ENCODE results near the gene PHF21B. TPM values are rescaled to one million over a fixed set of nuclear protein-coding genes. Genes with fewer than 3 reads are reported as not detected.

Gene PHF21B
- total and polyA plus RNA-seq, 7 donors, result 0.13 to 0.66 (median 0.28) TPM; not detected in 4

- WGBS, 2 donors, result 68 to 76% methylated on average over 11 of the region's 11 CpGs
- peaks cover 0 to 15% (median 0%) of the 10 kb centered on the region in 3 donors for H3K27me3 ChIP-seq
- DNase-seq, result no peak
- H3K4me1 ChIP-seq, result no peaks in the 10 kb centered on the region
- no peaks in the 10 kb centered on the region for H3K9me3 ChIP-seq
- intact Hi-C loops (cut with DNase I), result no loop called here
- TF ChIP-seq CTCF (IDR thresholded peaks at IDR 0.05), result no peak
- TF ChIP-seq POLR2AphosphoS5 (IDR thresholded peaks at IDR 0.05), result no peak
- TF ChIP-seq EP300 (IDR thresholded peaks at IDR 0.05), result no peak
- TF ChIP-seq POLR2A (IDR thresholded peaks at IDR 0.05), result no peak
- no peaks in the 10 kb centered on the region for H3K36me3 ChIP-seq
- H3K27ac ChIP-seq, result no peak overlapping the region
- no peak overlapping the region for H3K4me3 ChIP-seq
These were observed 70.4 kb downstream of the PHF21B start for GRCh38 chr22:44939451-44939850.

GRCh38 chr22:44938886-44939285 lies 70.9 kb downstream of the PHF21B start:
- H3K27me3 ChIP-seq, result peaks cover 0 to 15% (median 0%) of the 10 kb centered on the region in 3 donors
- DNase-seq, result no peak
- no peak for TF ChIP-seq CTCF (IDR thresholded peaks at IDR 0.05)
- TF ChIP-seq EP300 (IDR thresholded peaks at IDR 0.05), result no peak
- TF ChIP-seq POLR2AphosphoS5 (IDR thresholded peaks at IDR 0.05), result no peak
- no peak for TF ChIP-seq POLR2A (IDR thresholded peaks at IDR 0.05)
- no peak overlapping the region for H3K27ac ChIP-seq
- WGBS, 2 donors, result 68 to 74% methylated on average over 14 of the region's 14 CpGs
- no peaks in the 10 kb centered on the region for H3K4me1 ChIP-seq
- intact Hi-C loops (cut with DNase I), result no loop called here
- H3K36me3 ChIP-seq, result no peaks in the 10 kb centered on the region
- no peak overlapping the region for H3K4me3 ChIP-seq
- no peaks in the 10 kb centered on the region for H3K9me3 ChIP-seq

GRCh38 chr22:44937216-44937615 lies 72.6 kb downstream of the PHF21B start:
- Histone ChIP-seq H3K9me3 (no peaks in the 10 kb centered on the region), H3K36me3 (no peaks in the 10 kb centered on the region), H3K4me3 (no peak overlapping the region), H3K4me1 (no peaks in the 10 kb centered on the region), H3K27me3 (peaks cover 0 to 10% (median 0%) of the 10 kb centered on the region in 3 donors), H3K27ac (peak overlapping the region in 1 of 4 donors; percentile 78)
- TF ChIP-seq POLR2AphosphoS5 (IDR thresholded peaks at IDR 0.05) (no peak), POLR2A (IDR thresholded peaks at IDR 0.05) (no peak), CTCF (IDR thresholded peaks at IDR 0.05) (no peak), EP300 (IDR thresholded peaks at IDR 0.05) (no peak)
- no peak for DNase-seq
- WGBS, 2 donors, result 75 to 83% methylated on average over 8 of the region's 8 CpGs
- intact Hi-C loops (cut with DNase I), result no loop called here

- Histone ChIP-seq H3K4me1 (peaks cover 0 to 2% (median 0%) of the 10 kb centered on the region in 4 donors), H3K4me3 (no peak overlapping the region), H3K9me3 (no peaks in the 10 kb centered on the region), H3K27ac (peak overlapping the region in 1 of 4 donors; percentile 78), H3K27me3 (no peaks in the 10 kb centered on the region), H3K36me3 (no peaks in the 10 kb centered on the region)
- intact Hi-C loops (cut with DNase I), result no loop called here
- DNase-seq, result no peak
- TF ChIP-seq POLR2AphosphoS5 (IDR thresholded peaks at IDR 0.05) (no peak), CTCF (IDR thresholded peaks at IDR 0.05) (no peak), POLR2A (IDR thresholded peaks at IDR 0.05) (no peak), EP300 (IDR thresholded peaks at IDR 0.05) (no peak)
- WGBS, 2 donors, result 87% methylated on average over 16 of the region's 16 CpGs
These were observed 73.6 kb downstream of the PHF21B start for GRCh38 chr22:44936201-44936600.

GRCh38 chr22:44935724-44936123 lies 74.1 kb downstream of the PHF21B start:
- intact Hi-C loops (cut with DNase I), result no loop called here
- no peaks in the 10 kb centered on the region for H3K27me3 ChIP-seq
- H3K4me1 ChIP-seq, result peaks cover 0 to 5% (median 0%) of the 10 kb centered on the region in 4 donors
- no peak overlapping the region for H3K4me3 ChIP-seq
- H3K27ac ChIP-seq, result peak overlapping the region in 1 of 4 donors; percentile 78
- no peak for TF ChIP-seq POLR2A (IDR thresholded peaks at IDR 0.05)
- TF ChIP-seq POLR2AphosphoS5 (IDR thresholded peaks at IDR 0.05), result no peak
- no peak for TF ChIP-seq EP300 (IDR thresholded peaks at IDR 0.05)
- TF ChIP-seq CTCF (IDR thresholded peaks at IDR 0.05), result no peak
- no peaks in the 10 kb centered on the region for H3K36me3 ChIP-seq
- no peak for DNase-seq
- 83 to 88% methylated on average over 11 of the region's 11 CpGs for WGBS, 2 donors
- H3K9me3 ChIP-seq, result no peaks in the 10 kb centered on the region

Data from sigmoid colon (tissue), 7 donors.